ENCODE data around the gene MARCHF10.

Gene MARCHF10

GRCh38 chr17:62671553-62671952, 136.6 kb downstream of the MARCHF10 start:
- peaks cover 7% of the 10 kb centered on the region for H3K4me1 ChIP-seq (ENCODE audit: control insufficient read depth, insufficient read depth, low read depth, low read length)
- H2AK5ac ChIP-seq (ENCODE audit: low read length, severe bottlenecking) = no peak overlapping the region
- H2AFZ ChIP-seq (ENCODE audit: low read depth, low read length) = no peak overlapping the region
- no peak overlapping the region for H3K27ac ChIP-seq (ENCODE audit: low read length, poor library complexity, severe bottlenecking)
- H2BK120ac ChIP-seq (ENCODE audit: low read depth, low read length) = no peak overlapping the region
- no peaks in the 10 kb centered on the region for H3K9me3 ChIP-seq (ENCODE audit: control insufficient read depth, low read length)
- H3K9ac ChIP-seq (ENCODE audit: low read length) = no peak overlapping the region
- H3K4me2 ChIP-seq (ENCODE audit: low read length, poor library complexity, severe bottlenecking) = no peak overlapping the region
- peak overlapping the region; percentile 35 for H4K91ac ChIP-seq (ENCODE audit: low read length)
- H3K18ac ChIP-seq (ENCODE audit: low read depth in 1 of 2, low read length in 2 of 2) = no peak overlapping the region
- peaks cover 55% of the 10 kb centered on the region for H3K79me1 ChIP-seq (replicated peaks; ENCODE audit: low read length, poor library complexity, severe bottlenecking)
- H3K36me3 ChIP-seq (ENCODE audit: control insufficient read depth in 1 of 2, insufficient read depth in 2 of 2, low read depth in 1 of 2, low read length in 2 of 2) = peaks cover 88 to 91% of the 10 kb centered on the region in 2 experiments
- no peak overlapping the region for H2BK5ac ChIP-seq (ENCODE audit: low read depth, low read length, poor library complexity, severe bottlenecking)
- WGBS = 91% methylated on average over 14 of the region's 14 CpGs
- no peak overlapping the region for H3K4me3 ChIP-seq (ENCODE audit: insufficient read depth in 1 of 2, low read depth in 1 of 2, low read length in 2 of 2)
- H3K14ac ChIP-seq (ENCODE audit: low read length in 2 of 2) = no peak overlapping the region
- H3K27me3 ChIP-seq (ENCODE audit: control insufficient read depth in 1 of 2, insufficient read depth in 1 of 2, low read length in 2 of 2) = no peaks in the 10 kb centered on the region
- H3K23ac ChIP-seq (ENCODE audit: low read length in 2 of 2) = no peak overlapping the region
- no peak overlapping the region for H2BK12ac ChIP-seq (ENCODE audit: low read length in 2 of 2)
- no peak overlapping the region for H4K8ac ChIP-seq (ENCODE audit: low read length)
- H2BK15ac ChIP-seq (ENCODE audit: low read depth, poor library complexity, severe bottlenecking) = no peak overlapping the region
- H3K4ac ChIP-seq (ENCODE audit: low read depth in 1 of 2, low read length in 2 of 2) = no peak overlapping the region
- DNase-seq = no peak

- H3K4me1 ChIP-seq (ENCODE audit: control insufficient read depth, insufficient read depth, low read depth, low read length) = peaks cover 16% of the 10 kb centered on the region
- H2AK5ac ChIP-seq (ENCODE audit: low read length, severe bottlenecking) = no peak overlapping the region
- no peaks in the 10 kb centered on the region for H3K9me3 ChIP-seq (ENCODE audit: control insufficient read depth, low read length)
- H3K4me3 ChIP-seq (ENCODE audit: insufficient read depth in 1 of 2, low read depth in 1 of 2, low read length in 2 of 2) = no peak overlapping the region
- H2AFZ ChIP-seq (ENCODE audit: low read depth, low read length) = no peak overlapping the region
- no peak overlapping the region for H4K8ac ChIP-seq (ENCODE audit: low read length)
- no peak overlapping the region for H2BK5ac ChIP-seq (ENCODE audit: low read depth, low read length, poor library complexity, severe bottlenecking)
- H3K14ac ChIP-seq (ENCODE audit: low read length in 2 of 2) = no peak overlapping the region
- WGBS = 93% methylated on average over 24 of the region's 24 CpGs
- H2BK12ac ChIP-seq (ENCODE audit: low read length in 2 of 2) = no peak overlapping the region
- H3K4me2 ChIP-seq (ENCODE audit: low read length, poor library complexity, severe bottlenecking) = no peak overlapping the region
- no peaks in the 10 kb centered on the region for H3K27me3 ChIP-seq (ENCODE audit: control insufficient read depth in 1 of 2, insufficient read depth in 1 of 2, low read length in 2 of 2)
- no peak for DNase-seq
- H3K9ac ChIP-seq (ENCODE audit: low read length) = no peak overlapping the region
- H2BK120ac ChIP-seq (ENCODE audit: low read depth, low read length) = no peak overlapping the region
- no peak overlapping the region for H3K18ac ChIP-seq (ENCODE audit: low read depth in 1 of 2, low read length in 2 of 2)
- no peak overlapping the region for H2BK15ac ChIP-seq (ENCODE audit: low read depth, poor library complexity, severe bottlenecking)
- H3K4ac ChIP-seq (ENCODE audit: low read depth in 1 of 2, low read length in 2 of 2) = no peak overlapping the region
- no peak overlapping the region for H3K27ac ChIP-seq (ENCODE audit: low read length, poor library complexity, severe bottlenecking)
- H4K91ac ChIP-seq (ENCODE audit: low read length) = no peak overlapping the region
- H3K79me1 ChIP-seq (replicated peaks; ENCODE audit: low read length, poor library complexity, severe bottlenecking) = peaks cover 64% of the 10 kb centered on the region
- no peak overlapping the region for H3K23ac ChIP-seq (ENCODE audit: low read length in 2 of 2)
- H3K36me3 ChIP-seq (ENCODE audit: control insufficient read depth in 1 of 2, insufficient read depth in 2 of 2, low read depth in 1 of 2, low read length in 2 of 2) = peaks cover 80 to 90% of the 10 kb centered on the region in 2 experiments
These were observed 137.8 kb downstream of the MARCHF10 start for GRCh38 chr17:62670202-62670821.

GRCh38 chr17:62668091-62668804, 139.9 kb downstream of the MARCHF10 start:
- no peak overlapping the region for H4K8ac ChIP-seq (ENCODE audit: low read length)
- H3K4ac ChIP-seq (ENCODE audit: low read depth in 1 of 2, low read length in 2 of 2) = no peak overlapping the region
- no peak overlapping the region for H3K9ac ChIP-seq (ENCODE audit: low read length)
- 87% methylated on average over 7 of the region's 10 CpGs for WGBS
- H2BK120ac ChIP-seq (ENCODE audit: low read depth, low read length) = no peak overlapping the region
- no peak overlapping the region for H3K4me3 ChIP-seq (ENCODE audit: insufficient read depth in 1 of 2, low read depth in 1 of 2, low read length in 2 of 2)
- DNase-seq = no peak
- peaks cover 16% of the 10 kb centered on the region for H3K4me1 ChIP-seq (ENCODE audit: control insufficient read depth, insufficient read depth, low read depth, low read length)
- no peak overlapping the region for H3K14ac ChIP-seq (ENCODE audit: low read length in 2 of 2)
- H3K23ac ChIP-seq (ENCODE audit: low read length in 2 of 2) = no peak overlapping the region
- no peak overlapping the region for H2BK12ac ChIP-seq (ENCODE audit: low read length in 2 of 2)
- peaks cover 68 to 80% of the 10 kb centered on the region in 2 experiments for H3K36me3 ChIP-seq (ENCODE audit: control insufficient read depth in 1 of 2, insufficient read depth in 2 of 2, low read depth in 1 of 2, low read length in 2 of 2)
- H3K4me2 ChIP-seq (ENCODE audit: low read length, poor library complexity, severe bottlenecking) = no peak overlapping the region
- no peak overlapping the region for H2AK5ac ChIP-seq (ENCODE audit: low read length, severe bottlenecking)
- H2AFZ ChIP-seq (ENCODE audit: low read depth, low read length) = no peak overlapping the region
- H3K18ac ChIP-seq (ENCODE audit: low read depth in 1 of 2, low read length in 2 of 2) = no peak overlapping the region
- no peak overlapping the region for H4K91ac ChIP-seq (ENCODE audit: low read length)
- H2BK5ac ChIP-seq (ENCODE audit: low read depth, low read length, poor library complexity, severe bottlenecking) = no peak overlapping the region
- peaks cover 61% of the 10 kb centered on the region for H3K79me1 ChIP-seq (replicated peaks; ENCODE audit: low read length, poor library complexity, severe bottlenecking)
- no peaks in the 10 kb centered on the region for H3K9me3 ChIP-seq (ENCODE audit: control insufficient read depth, low read length)
- no peaks in the 10 kb centered on the region for H3K27me3 ChIP-seq (ENCODE audit: control insufficient read depth in 1 of 2, insufficient read depth in 1 of 2, low read length in 2 of 2)
- H2BK15ac ChIP-seq (ENCODE audit: low read depth, poor library complexity, severe bottlenecking) = no peak overlapping the region
- no peak overlapping the region for H3K27ac ChIP-seq (ENCODE audit: low read length, poor library complexity, severe bottlenecking)

- H2BK120ac ChIP-seq (ENCODE audit: low read depth, low read length) = no peak overlapping the region
These were observed 141.1 kb downstream of the MARCHF10 start for GRCh38 chr17:62666801-62667591.

More at GRCh38 chr17:62666801-62667591, 141.1 kb downstream of the MARCHF10 start:
- Histone ChIP-seq H2BK5ac (ENCODE audit: low read depth, low read length, poor library complexity, severe bottlenecking) (no peak overlapping the region), H3K4me3 (ENCODE audit: insufficient read depth in 1 of 2, low read depth in 1 of 2, low read length in 2 of 2) (no peak overlapping the region), H3K14ac (ENCODE audit: low read length in 2 of 2) (no peak overlapping the region), H3K27ac (ENCODE audit: low read length, poor library complexity, severe bottlenecking) (no peak overlapping the region), H3K9me3 (ENCODE audit: control insufficient read depth, low read length) (no peaks in the 10 kb centered on the region), H3K4ac (ENCODE audit: low read depth in 1 of 2, low read length in 2 of 2) (no peak overlapping the region), H4K91ac (ENCODE audit: low read length) (peak overlapping the region; percentile 37), H3K36me3 (ENCODE audit: control insufficient read depth in 1 of 2, insufficient read depth in 2 of 2, low read depth in 1 of 2, low read length in 2 of 2) (peaks cover 58 to 70% of the 10 kb centered on the region in 2 experiments), H3K4me2 (ENCODE audit: low read length, poor library complexity, severe bottlenecking) (no peak overlapping the region), H2AK5ac (ENCODE audit: low read length, severe bottlenecking) (no peak overlapping the region), H3K4me1 (ENCODE audit: control insufficient read depth, insufficient read depth, low read depth, low read length) (peaks cover 16% of the 10 kb centered on the region), H2AFZ (ENCODE audit: low read depth, low read length) (no peak overlapping the region), H3K27me3 (ENCODE audit: control insufficient read depth in 1 of 2, insufficient read depth in 1 of 2, low read length in 2 of 2) (no peaks in the 10 kb centered on the region), H4K8ac (ENCODE audit: low read length) (no peak overlapping the region), H3K18ac (ENCODE audit: low read depth in 1 of 2, low read length in 2 of 2) (no peak overlapping the region), H3K79me1 (replicated peaks; ENCODE audit: low read length, poor library complexity, severe bottlenecking) (peaks cover 54% of the 10 kb centered on the region), H2BK12ac (ENCODE audit: low read length in 2 of 2) (no peak overlapping the region), H3K9ac (ENCODE audit: low read length) (no peak overlapping the region), H3K23ac (ENCODE audit: low read length in 2 of 2) (no peak overlapping the region), H2BK15ac (ENCODE audit: low read depth, poor library complexity, severe bottlenecking) (no peak overlapping the region)
- WGBS = 96% methylated on average over 37 of the region's 40 CpGs
- DNase-seq = no peak

All from mesenchymal stem cell (in vitro differentiated cells and primary cell).